ENCODE results near the gene WDR74. TPM values are rescaled to one million over a fixed set of nuclear protein-coding genes. Genes with fewer than 3 reads are reported as not detected.

The WDR74 gene
- total RNA-seq, 2 donors from 2014 or later: 24.6 to 32.2 TPM

- peak; percentile 26 to 30 for ATAC-seq
- DNase-seq: peak; percentile 32
- intact Hi-C loops (cut with DNase I): no loop called here
These were observed 32.7 kb downstream of the WDR74 start for GRCh38 chr11:62806611-62807121.

- DNase-seq: no peak
- peak in 1 of 2 donors; percentile 3 for ATAC-seq
- intact Hi-C loops (cut with DNase I): no loop called here
These were observed 33.4 kb downstream of the WDR74 start for GRCh38 chr11:62805961-62806441.

GRCh38 chr11:62805076-62805892 is 34.1 kb downstream of the WDR74 start, which contains the start of gene NXF1:
TSS of gene NXF1 (minus strand) at chr11:62805440. CDS start at chr11:62805356, 84 bp downstream.
- intact Hi-C loops (cut with DNase I): no loop called here
- ATAC-seq (peak; percentile 94 to 95), DNase-seq (peak; percentile 96)

GRCh38 chr11:62804310-62805075 is 34.9 kb downstream of the WDR74 start:
- no peak for DNase-seq
- intact Hi-C loops (cut with DNase I): no loop called here
- peak; percentile 11 to 26 for ATAC-seq

GRCh38 chr11:62801071-62801470 is 38.3 kb downstream of the WDR74 start:
- ATAC-seq (no peak), DNase-seq (no peak)
- intact Hi-C loops (cut with DNase I): no loop called here

- intact Hi-C loops (cut with DNase I): no loop called here
- DNase-seq (no peak), ATAC-seq (no peak)
These were observed 39.9 kb downstream of the WDR74 start for GRCh38 chr11:62799486-62799885.

- intact Hi-C loops (cut with DNase I): no loop called here
- DNase-seq: no peak
These were observed 43.1 kb downstream of the WDR74 start for GRCh38 chr11:62796281-62796680.

GRCh38 chr11:62794201-62794775 is 45.1 kb downstream of the WDR74 start:
- intact Hi-C loops (cut with DNase I): loop anchor here in 1 of 2 donors (5.0 kb wide), 1 partner anchor 38 kb away; the partner anchor contains the start of genes STX5 and TEX54
- ATAC-seq: no peak
- no peak for DNase-seq

More at GRCh38 chr11:62796281-62796680, 43.1 kb downstream of the WDR74 start:
- ATAC-seq: no peak

GRCh38 chr11:62792202-62792575 is 47.2 kb downstream of the WDR74 start:
- DNase-seq (peak; percentile 39), ATAC-seq (peak; percentile 9 to 25)
- intact Hi-C loops (cut with DNase I): loop anchor here in 1 of 2 donors (5.0 kb wide), 1 partner anchor 40 kb away; the partner anchor contains the start of genes STX5 and TEX54

- ATAC-seq (peak; percentile 88 to 90), DNase-seq (peak; percentile 91)
- intact Hi-C loops (cut with DNase I): loop anchor here in 1 of 2 donors (5.0 kb wide), 1 partner anchor 41 kb away; the partner anchor contains the start of genes STX5 and TEX54
These were observed 47.7 kb downstream of the WDR74 start, which contains the start of gene TMEM223 for GRCh38 chr11:62791501-62792201. TSS of gene TMEM223 (minus strand) at chr11:62792006. CDS start at chr11:62791994, 12 bp downstream.

GRCh38 chr11:62789576-62789975 is 49.8 kb downstream of the WDR74 start:
- ATAC-seq (no peak), DNase-seq (no peak)
- intact Hi-C loops (cut with DNase I): loop anchor here in 1 of 2 donors (5.0 kb wide), 1 partner anchor 73 kb away; no protein-coding TSS in a partner anchor

GRCh38 chr11:62788991-62789390 is 50.4 kb downstream of the WDR74 start:
- ATAC-seq: no peak
- DNase-seq: no peak
- intact Hi-C loops (cut with DNase I): loop anchor here in 1 of 2 donors (5.0 kb wide), 1 partner anchor 73 kb away; no protein-coding TSS in a partner anchor

- intact Hi-C loops (cut with DNase I): loop anchor here (2.0 to 5.0 kb wide), 2 partner anchors 75 to 76 kb away; no protein-coding TSS in a partner anchor
- peak; percentile 99 for DNase-seq
- peak; percentile 90 to 92 for ATAC-seq
These were observed 52.2 kb downstream of the WDR74 start, which contains the start of gene TMEM179B for GRCh38 chr11:62787005-62787759. TSS of gene TMEM179B (plus strand) at chr11:62787402. CDS start at chr11:62787432, 30 bp downstream.

GRCh38 chr11:62786318-62787004 is 52.9 kb downstream of the WDR74 start:
- peak; percentile 90 for DNase-seq
- intact Hi-C loops (cut with DNase I): loop anchor here (2.0 to 5.0 kb wide), 2 partner anchors 76 kb away; no protein-coding TSS in a partner anchor
- peak; percentile 85 to 92 for ATAC-seq

Data from left cardiac atrium (tissue), 4 donors.